ENCODE measurements around the gene TM4SF5.

TM4SF5 gene, protein sequence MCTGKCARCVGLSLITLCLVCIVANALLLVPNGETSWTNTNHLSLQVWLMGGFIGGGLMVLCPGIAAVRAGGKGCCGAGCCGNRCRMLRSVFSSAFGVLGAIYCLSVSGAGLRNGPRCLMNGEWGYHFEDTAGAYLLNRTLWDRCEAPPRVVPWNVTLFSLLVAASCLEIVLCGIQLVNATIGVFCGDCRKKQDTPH

GRCh38 chr17:4771519-4772234 is at the start of gene TM4SF5:
TSS of gene TM4SF5 (plus strand) at chr17:4771886. CDS start at chr17:4771923, 37 bp downstream.
- DNase-seq (ENCODE audit: low read depth), result no peak
- Histone ChIP-seq H3K9me3 (ENCODE audit: control insufficient read depth, low read length) (no peaks in the 10 kb centered on the region), H3K27me3 (replicated peaks; ENCODE audit: control insufficient read depth, insufficient read depth, low read length) (peaks cover 28% of the 10 kb centered on the region), H3K36me3 (ENCODE audit: control insufficient read depth, insufficient read depth, low read length, severe bottlenecking) (no peaks in the 10 kb centered on the region), H3K4me1 (ENCODE audit: control insufficient read depth, insufficient read depth, low read length) (no peaks in the 10 kb centered on the region), H3K4me3 (ENCODE audit: low read length) (no peak within 1 kb of the TSS), H3K9ac (ENCODE audit: low read length) (no peak within 1 kb of the TSS)

DNA sequence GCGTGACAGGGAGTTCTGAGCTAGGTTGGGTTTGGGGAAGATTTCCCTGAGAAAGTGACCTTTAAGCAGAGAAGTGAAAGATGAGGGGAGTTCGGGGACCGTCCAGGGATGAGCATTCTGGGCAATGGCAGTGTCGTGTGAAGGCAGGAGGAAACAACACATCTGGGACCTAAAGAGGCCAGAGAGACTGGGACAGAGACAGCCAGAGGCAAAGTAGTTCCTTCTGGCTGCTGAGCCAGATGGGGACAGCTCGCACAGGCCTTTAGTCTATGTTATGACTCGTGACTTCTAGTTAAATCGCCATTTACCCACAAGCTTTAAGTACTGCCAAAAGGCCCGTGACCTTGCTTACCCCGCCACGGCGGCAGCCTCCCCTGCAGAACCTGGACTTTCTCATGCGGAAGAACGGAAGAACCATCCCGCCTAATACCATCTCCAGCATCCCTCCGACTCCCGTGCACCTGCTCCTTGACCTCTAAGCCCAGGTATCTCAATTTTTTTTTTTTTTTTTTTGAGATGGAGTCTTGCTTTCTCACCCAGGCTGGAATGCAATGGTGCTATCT is 48.9 kb upstream of the TM4SF5 start:
- Histone ChIP-seq H3K4me1 (ENCODE audit: control insufficient read depth, insufficient read depth, low read length) (peaks cover 1% of the 10 kb centered on the region), H3K9me3 (ENCODE audit: control insufficient read depth, low read length) (no peaks in the 10 kb centered on the region), H3K36me3 (ENCODE audit: control insufficient read depth, insufficient read depth, low read length, severe bottlenecking) (no peaks in the 10 kb centered on the region), H3K27me3 (replicated peaks; ENCODE audit: control insufficient read depth, insufficient read depth, low read length) (no peaks in the 10 kb centered on the region), H3K9ac (ENCODE audit: low read length) (no peak overlapping the region), H3K4me3 (ENCODE audit: low read length) (no peak overlapping the region)
- no peak for DNase-seq (ENCODE audit: low read depth)

GRCh38 chr17:4724650-4725049 is 47.0 kb upstream of the TM4SF5 start:
- H3K27me3 ChIP-seq (replicated peaks; ENCODE audit: control insufficient read depth, insufficient read depth, low read length), result no peaks in the 10 kb centered on the region
- DNase-seq (ENCODE audit: low read depth), result no peak
- peaks cover 8% of the 10 kb centered on the region for H3K4me1 ChIP-seq (ENCODE audit: control insufficient read depth, insufficient read depth, low read length)
- no peak overlapping the region for H3K9ac ChIP-seq (ENCODE audit: low read length)
- no peaks in the 10 kb centered on the region for H3K36me3 ChIP-seq (ENCODE audit: control insufficient read depth, insufficient read depth, low read length, severe bottlenecking)
- H3K9me3 ChIP-seq (ENCODE audit: control insufficient read depth, low read length), result no peaks in the 10 kb centered on the region
- H3K4me3 ChIP-seq (ENCODE audit: low read length), result no peak overlapping the region

DNA sequence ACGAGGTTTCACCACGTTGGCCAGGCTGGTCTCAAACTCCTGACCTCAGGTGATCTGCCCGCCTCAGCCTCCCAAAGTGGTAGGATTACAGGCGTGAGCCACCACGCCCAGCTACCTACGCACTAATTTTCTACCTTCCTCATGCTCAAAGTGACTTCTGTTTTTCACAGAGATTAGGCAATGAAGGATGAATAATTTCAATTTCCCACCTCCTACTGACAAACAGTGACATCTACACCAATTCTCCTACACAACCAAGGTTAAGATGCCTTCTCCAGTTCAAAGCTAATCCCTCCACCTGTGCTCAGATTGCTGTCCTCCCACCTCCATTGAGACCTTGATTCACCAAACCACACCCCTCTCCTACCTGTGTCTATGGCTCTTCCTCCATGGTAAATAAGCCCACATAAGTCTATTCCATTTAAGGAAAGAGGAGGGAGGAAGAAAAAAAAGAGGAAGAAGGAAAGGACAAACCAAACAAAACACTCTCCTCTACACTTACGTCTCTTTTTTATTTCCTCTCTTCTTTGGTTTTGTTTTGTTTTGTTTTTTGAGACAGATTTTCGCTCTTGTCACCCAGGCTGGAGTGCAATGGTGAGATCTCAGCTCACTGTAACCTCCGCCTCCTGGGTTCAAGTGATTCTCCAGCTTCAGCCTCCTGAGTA is 45.9 kb upstream of the TM4SF5 start:
- no peaks in the 10 kb centered on the region for H3K36me3 ChIP-seq (ENCODE audit: control insufficient read depth, insufficient read depth, low read length, severe bottlenecking)
- H3K4me1 ChIP-seq (ENCODE audit: control insufficient read depth, insufficient read depth, low read length), result peaks cover 8% of the 10 kb centered on the region
- H3K27me3 ChIP-seq (replicated peaks; ENCODE audit: control insufficient read depth, insufficient read depth, low read length), result no peaks in the 10 kb centered on the region
- H3K9me3 ChIP-seq (ENCODE audit: control insufficient read depth, low read length), result no peaks in the 10 kb centered on the region
- DNase-seq (ENCODE audit: low read depth), result no peak
- no peak overlapping the region for H3K9ac ChIP-seq (ENCODE audit: low read length)
- H3K4me3 ChIP-seq (ENCODE audit: low read length), result no peak overlapping the region

DNA sequence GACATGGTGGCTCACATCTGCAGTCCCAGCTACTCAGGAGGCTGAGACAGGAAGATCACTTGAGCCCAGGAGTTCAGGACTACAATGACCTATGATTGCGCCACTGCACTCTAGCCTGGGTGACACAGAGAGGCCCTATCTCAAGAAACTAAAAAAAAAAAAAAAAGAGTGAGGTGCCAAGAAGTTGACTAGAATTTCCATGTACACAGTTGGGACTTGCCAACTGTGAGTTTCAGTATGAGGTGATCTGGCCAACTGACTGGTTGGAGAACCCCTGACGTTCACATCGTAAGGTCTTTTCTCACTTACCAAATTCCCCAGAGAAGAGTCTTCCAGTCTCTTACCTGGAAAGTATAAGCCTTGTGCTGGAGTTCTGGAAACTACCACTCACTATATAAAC is 43.6 kb upstream of the TM4SF5 start:
- no peak for DNase-seq (ENCODE audit: low read depth)
- Histone ChIP-seq H3K4me3 (ENCODE audit: low read length) (no peak overlapping the region), H3K9me3 (ENCODE audit: control insufficient read depth, low read length) (no peaks in the 10 kb centered on the region), H3K4me1 (ENCODE audit: control insufficient read depth, insufficient read depth, low read length) (peaks cover 12% of the 10 kb centered on the region), H3K27me3 (replicated peaks; ENCODE audit: control insufficient read depth, insufficient read depth, low read length) (no peaks in the 10 kb centered on the region), H3K9ac (ENCODE audit: low read length) (no peak overlapping the region), H3K36me3 (ENCODE audit: control insufficient read depth, insufficient read depth, low read length, severe bottlenecking) (no peaks in the 10 kb centered on the region)

DNA sequence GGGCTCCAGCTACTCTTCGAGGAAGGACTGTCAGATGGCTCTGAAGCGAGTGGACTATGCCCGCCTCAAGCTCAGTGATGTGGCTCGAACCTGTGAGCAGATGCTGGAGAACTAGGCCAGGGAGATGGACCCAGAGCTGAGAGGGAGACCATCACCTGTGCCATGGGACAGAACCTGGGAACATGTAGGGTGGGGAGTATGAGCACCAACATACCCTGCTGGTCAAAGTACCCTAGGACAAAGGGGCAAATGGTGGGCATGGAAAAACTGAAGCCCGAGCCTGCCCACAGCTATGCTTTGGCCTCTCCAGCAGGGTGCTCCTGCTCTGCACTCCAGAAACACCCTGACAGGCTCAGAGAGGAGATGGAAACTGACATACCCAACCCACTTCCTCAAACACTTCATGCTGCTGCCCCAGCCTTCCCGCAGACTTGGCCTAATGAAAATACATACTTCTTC is 38.6 kb upstream of the TM4SF5 start:
- peaks cover 10% of the 10 kb centered on the region for H3K4me1 ChIP-seq (ENCODE audit: control insufficient read depth, insufficient read depth, low read length)
- DNase-seq (ENCODE audit: low read depth), result no peak
- H3K9ac ChIP-seq (ENCODE audit: low read length), result no peak overlapping the region
- no peaks in the 10 kb centered on the region for H3K9me3 ChIP-seq (ENCODE audit: control insufficient read depth, low read length)
- no peaks in the 10 kb centered on the region for H3K36me3 ChIP-seq (ENCODE audit: control insufficient read depth, insufficient read depth, low read length, severe bottlenecking)
- H3K4me3 ChIP-seq (ENCODE audit: low read length), result no peak overlapping the region
- H3K27me3 ChIP-seq (replicated peaks; ENCODE audit: control insufficient read depth, insufficient read depth, low read length), result peaks cover 2% of the 10 kb centered on the region

DNA sequence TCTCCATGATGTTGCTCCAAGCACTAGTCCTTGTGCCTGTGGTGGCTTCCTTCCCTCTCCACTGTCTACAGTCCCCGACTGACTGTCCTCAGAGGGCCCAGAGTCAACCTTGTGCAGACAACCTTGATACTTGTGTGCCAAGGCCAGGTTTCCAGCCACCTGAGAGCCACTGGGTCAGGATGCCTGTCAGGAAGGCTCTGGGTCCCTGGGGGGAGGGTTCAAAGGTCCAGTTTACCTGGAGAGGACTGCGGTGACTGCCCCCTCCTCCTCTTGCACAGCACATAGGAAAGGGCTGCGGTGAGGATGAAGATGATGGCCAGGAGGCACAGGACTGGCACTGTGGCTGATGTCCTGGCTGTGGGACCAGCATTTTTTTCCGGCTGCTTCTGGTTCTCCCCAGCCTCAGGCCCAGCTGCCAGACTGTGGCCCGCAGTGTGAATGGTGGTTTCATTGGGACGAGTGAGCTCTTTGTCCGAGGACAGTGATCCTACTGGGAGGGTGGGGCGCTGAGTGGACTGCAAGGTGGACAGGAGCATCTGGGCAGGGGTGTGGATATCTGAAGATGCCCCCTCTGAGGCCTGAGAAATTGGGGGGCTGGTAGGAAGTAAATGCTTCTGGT is 36.7 kb upstream of the TM4SF5 start:
- H3K4me3 ChIP-seq (ENCODE audit: low read length), result no peak overlapping the region
- no peak for DNase-seq (ENCODE audit: low read depth)
- no peak overlapping the region for H3K9ac ChIP-seq (ENCODE audit: low read length)
- H3K36me3 ChIP-seq (ENCODE audit: control insufficient read depth, insufficient read depth, low read length, severe bottlenecking), result no peaks in the 10 kb centered on the region
- peaks cover 13% of the 10 kb centered on the region for H3K4me1 ChIP-seq (ENCODE audit: control insufficient read depth, insufficient read depth, low read length)
- no peaks in the 10 kb centered on the region for H3K9me3 ChIP-seq (ENCODE audit: control insufficient read depth, low read length)
- H3K27me3 ChIP-seq (replicated peaks; ENCODE audit: control insufficient read depth, insufficient read depth, low read length), result peaks cover 12% of the 10 kb centered on the region

GRCh38 chr17:4735876-4736651 is 35.6 kb upstream of the TM4SF5 start:
- no peak overlapping the region for H3K9ac ChIP-seq (ENCODE audit: low read length)
- no peak for DNase-seq (ENCODE audit: low read depth)
- H3K4me3 ChIP-seq (ENCODE audit: low read length), result no peak overlapping the region
- no peaks in the 10 kb centered on the region for H3K36me3 ChIP-seq (ENCODE audit: control insufficient read depth, insufficient read depth, low read length, severe bottlenecking)
- H3K27me3 ChIP-seq (replicated peaks; ENCODE audit: control insufficient read depth, insufficient read depth, low read length), result peaks cover 19% of the 10 kb centered on the region
- H3K9me3 ChIP-seq (ENCODE audit: control insufficient read depth, low read length), result no peaks in the 10 kb centered on the region
- H3K4me1 ChIP-seq (ENCODE audit: control insufficient read depth, insufficient read depth, low read length), result peaks cover 13% of the 10 kb centered on the region

- DNase-seq (ENCODE audit: low read depth), result no peak
- Histone ChIP-seq H3K9me3 (ENCODE audit: control insufficient read depth, low read length) (no peaks in the 10 kb centered on the region), H3K27me3 (replicated peaks; ENCODE audit: control insufficient read depth, insufficient read depth, low read length) (peaks cover 19% of the 10 kb centered on the region), H3K36me3 (ENCODE audit: control insufficient read depth, insufficient read depth, low read length, severe bottlenecking) (no peaks in the 10 kb centered on the region), H3K9ac (ENCODE audit: low read length) (peak overlapping the region; percentile 73), H3K4me1 (ENCODE audit: control insufficient read depth, insufficient read depth, low read length) (peaks cover 9% of the 10 kb centered on the region), H3K4me3 (ENCODE audit: low read length) (peak overlapping the region; percentile 84)
Measured at GRCh38 chr17:4738136-4739121, 33.3 kb upstream of the TM4SF5 start.

Data from adipocyte (in vitro differentiated cells).